GM23248 (cell line): Measurements from ENCODE around the gene NYAP1.

Experiments used
- EZH2 ChIP-seq: fragments of 200-600 bp; sonication (generic); IDR thresholded peaks from 2 replicates; pipeline ENCODE4 v1.6.1; 2018; ENCODE audit warnings: antibody characterized with exemption, mild to moderate bottlenecking; ENCODE audit not compliant: insufficient read depth, poor library complexity, severe bottlenecking
- EZH2phosphoT487 ChIP-seq: fragments of 200-600 bp; sonication (generic); IDR thresholded peaks from 2 replicates; pipeline ENCODE4 v1.6.1; 2018; ENCODE audit warnings: antibody characterized with exemption, moderate library complexity, mild to moderate bottlenecking, low read depth; ENCODE audit not compliant: insufficient read depth

DNA sequence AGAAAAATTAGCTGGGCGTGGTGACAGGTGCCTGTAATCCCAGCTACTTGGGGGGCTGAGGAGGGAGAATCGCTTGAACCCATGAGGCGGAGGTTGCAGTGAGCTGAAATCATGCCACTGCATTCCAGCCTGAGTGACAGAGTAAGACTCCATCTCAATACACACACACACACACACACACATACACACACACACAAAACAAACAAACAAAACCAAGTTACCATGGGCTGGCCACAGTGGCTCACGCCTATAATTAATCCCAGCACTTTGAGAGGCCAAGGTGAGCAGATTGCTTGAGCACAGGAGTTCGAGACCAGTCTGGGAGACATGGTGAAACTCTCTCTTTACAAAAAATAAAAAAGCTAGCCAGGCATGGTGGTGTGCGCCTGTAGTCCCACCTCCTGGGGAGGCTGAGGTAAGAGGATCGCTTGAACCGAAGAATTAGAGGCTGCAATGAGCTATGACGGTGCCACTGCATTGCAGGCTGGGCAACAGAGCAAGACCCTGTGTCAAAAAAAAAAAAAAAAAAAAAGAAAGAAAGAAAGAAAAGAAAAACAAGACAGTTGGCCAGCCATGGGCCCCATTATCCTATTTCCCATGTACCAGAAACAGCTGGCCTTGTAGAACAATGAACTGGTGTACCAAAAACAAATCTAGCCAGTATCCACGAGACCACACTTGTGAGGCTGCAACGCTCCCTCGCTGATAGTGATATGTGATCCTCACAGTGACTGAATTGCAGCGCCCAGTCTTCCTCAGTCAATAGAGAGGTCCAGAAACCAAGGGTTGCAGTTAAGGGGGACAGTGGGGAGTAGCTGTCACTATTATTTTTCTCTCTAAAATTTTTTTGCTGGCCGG lies 48.7 kb downstream of the NYAP1 start:
- no peak for TF ChIP-seq EZH2
- TF ChIP-seq EZH2phosphoT487 = no peak
